ENCODE data around the gene POU2F3.

DNA sequence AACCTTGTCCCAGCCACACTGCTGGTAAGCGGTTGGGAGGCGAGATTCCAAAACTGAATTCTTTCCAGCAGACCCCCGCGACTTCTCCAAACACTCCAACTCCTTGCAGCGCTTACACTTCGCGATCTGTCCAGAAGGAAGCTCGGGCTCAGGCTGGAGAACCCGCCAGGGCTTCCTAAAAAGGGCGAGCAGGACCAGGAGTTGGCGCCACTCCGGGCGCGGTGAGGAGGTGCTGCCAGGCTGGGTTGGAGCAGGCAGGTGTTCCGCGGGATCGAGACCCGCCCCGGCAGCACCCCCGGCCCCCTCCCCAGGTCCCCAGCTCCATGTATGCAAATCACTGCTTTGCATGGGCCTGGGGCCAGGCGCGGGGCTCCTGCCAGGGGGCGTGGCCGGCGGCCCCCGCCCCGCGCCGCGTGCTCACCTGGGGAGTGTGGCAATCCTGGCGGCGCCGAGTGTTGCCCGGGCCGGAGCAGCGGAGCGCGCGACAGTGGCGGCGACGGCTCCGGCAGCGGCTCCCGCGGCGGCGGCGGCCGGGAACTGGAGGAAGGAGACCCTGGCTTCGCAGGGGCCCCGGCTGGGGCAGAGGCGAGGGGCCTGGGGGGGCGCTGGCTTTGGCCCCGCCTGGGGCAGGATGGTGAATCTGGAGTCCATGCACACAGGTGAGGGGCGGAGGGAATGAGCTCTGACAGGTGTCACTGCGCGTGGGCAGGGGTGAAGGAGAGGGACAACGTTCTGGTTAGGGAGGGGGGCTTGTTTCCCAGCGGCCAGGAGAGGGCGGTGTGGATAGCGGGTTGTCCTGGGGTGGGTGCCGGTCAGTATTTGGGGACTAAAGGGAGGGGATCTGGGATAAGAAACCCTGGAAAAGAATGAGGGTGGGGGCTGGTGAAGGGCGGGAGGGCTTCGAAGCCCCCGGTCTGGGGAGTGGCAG lies at the start of gene POU2F3:
- TF ChIP-seq, protein P1, sequence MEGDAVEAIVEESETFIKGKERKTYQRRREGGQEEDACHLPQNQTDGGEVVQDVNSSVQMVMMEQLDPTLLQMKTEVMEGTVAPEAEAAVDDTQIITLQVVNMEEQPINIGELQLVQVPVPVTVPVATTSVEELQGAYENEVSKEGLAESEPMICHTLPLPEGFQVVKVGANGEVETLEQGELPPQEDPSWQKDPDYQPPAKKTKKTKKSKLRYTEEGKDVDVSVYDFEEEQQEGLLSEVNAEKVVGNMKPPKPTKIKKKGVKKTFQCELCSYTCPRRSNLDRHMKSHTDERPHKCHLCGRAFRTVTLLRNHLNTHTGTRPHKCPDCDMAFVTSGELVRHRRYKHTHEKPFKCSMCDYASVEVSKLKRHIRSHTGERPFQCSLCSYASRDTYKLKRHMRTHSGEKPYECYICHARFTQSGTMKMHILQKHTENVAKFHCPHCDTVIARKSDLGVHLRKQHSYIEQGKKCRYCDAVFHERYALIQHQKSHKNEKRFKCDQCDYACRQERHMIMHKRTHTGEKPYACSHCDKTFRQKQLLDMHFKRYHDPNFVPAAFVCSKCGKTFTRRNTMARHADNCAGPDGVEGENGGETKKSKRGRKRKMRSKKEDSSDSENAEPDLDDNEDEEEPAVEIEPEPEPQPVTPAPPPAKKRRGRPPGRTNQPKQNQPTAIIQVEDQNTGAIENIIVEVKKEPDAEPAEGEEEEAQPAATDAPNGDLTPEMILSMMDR (conservative IDR thresholded peaks at IDR 0.05), result no peak
- TF ChIP-seq ZFX (IDR thresholded peaks at IDR 0.05), result no peak

Measured in C4-2B (cell line).